Lung (tissue), 16 donors: Measurements from ENCODE around the gene CHPT1. TPM values are rescaled to one million over a fixed set of nuclear protein-coding genes. Genes with fewer than 3 reads are reported as not detected.

Source experiments
- ATAC-seq: fragments of 200-7000 bp; cut with Tn5 transposase; one replicate; pipeline ENCODE4 v1.9.1; 2020; ENCODE audit warnings: moderate number of reproducible peaks; ENCODE audit not compliant: insufficient read depth, low FRiP score
- DNase-seq, 3 donors: peaks; one replicate each; pipeline ENCODE4 v3.0.0-alpha.2; 2013 to 2017
- H3K27ac ChIP-seq, 2 donors: one replicate each; pipeline ENCODE4 v1.5.1; 2013; ENCODE audit warnings: mild to moderate bottlenecking in 2 of 2, moderate library complexity in 2 of 2, control low read depth in 1 of 2, inconsistent platforms in 1 of 2, low read depth in 1 of 2, low read length in 1 of 2
- H3K27me3 ChIP-seq, 3 donors: one replicate each; pipeline ENCODE4 v1.5.1; 2013; ENCODE audit warnings: low read length in 2 of 3; ENCODE audit not compliant: control insufficient read depth in 3 of 3, insufficient read depth in 3 of 3
- H3K36me3 ChIP-seq, 4 donors: one replicate each; pipeline ENCODE4 v1.5.1; 2013; ENCODE audit warnings: low read length in 4 of 4, mild to moderate bottlenecking in 1 of 4, moderate library complexity in 1 of 4; ENCODE audit not compliant: control insufficient read depth in 4 of 4, insufficient read depth in 4 of 4
- H3K4me1 ChIP-seq, 5 donors: one replicate each; pipeline ENCODE4 v1.5.1; 2013; ENCODE audit warnings: low read length in 5 of 5, mild to moderate bottlenecking in 2 of 5, moderate library complexity in 1 of 5; ENCODE audit not compliant: control insufficient read depth in 5 of 5, insufficient read depth in 5 of 5
- H3K4me3 ChIP-seq: one replicate; pipeline ENCODE4 v1.5.1; 2013; ENCODE audit warnings: mild to moderate bottlenecking, control low read depth, moderate library complexity
- H3K9ac ChIP-seq, 2 donors: one replicate each; pipeline ENCODE4 v1.5.1; 2013; ENCODE audit warnings: low read length in 2 of 2, control low read depth in 1 of 2; ENCODE audit not compliant: insufficient read depth in 1 of 2
- H3K9me3 ChIP-seq, 4 donors: one replicate each; pipeline ENCODE4 v1.5.1; 2013; ENCODE audit warnings: low read length in 3 of 4, mild to moderate bottlenecking in 1 of 4, moderate library complexity in 1 of 4; ENCODE audit not compliant: control insufficient read depth in 4 of 4, insufficient read depth in 3 of 4
- CTCF ChIP-seq: IDR thresholded peaks from 2 replicates; pipeline ENCODE4 v1.5.1; 2012; ENCODE audit warnings: mild to moderate bottlenecking; ENCODE audit errors: control extremely low read depth, extremely low read depth
- WGBS, 2 donors: extraction: QIAGEN DNeasy Blood & Tissue Kit; methylation state at CpG; one replicate each; pipeline ENCODE4 v1.1.7; 2013; 5-methylcytosine and 5-hydroxymethylcytosine counted together
- long read RNA-seq, 5 donors: transcript quantifications; one replicate each; lab custom pipeline, GENCODE V29; 2026
- polyA plus RNA-seq, 2 donors: library from polyadenylated mRNA; stranded (reverse); fragments of 200-250 nt; gene quantifications; one replicate each; pipeline ENCODE4 v1.2.1, GENCODE V29; 2013
- total RNA-seq, 2 donors: library from RNA; depleted of rRNA in 1 of 2; stranded (reverse); fragments of >200 nt in 1 of 2; gene quantifications; one replicate each; pipeline ENCODE4 v1.2.1, GENCODE V29; 2014 to 2021
- donor health status: control.
- donor health status: control.
- donor health status: Bipolar disorder and iron deficiency.
- donor health status: healthy.
- donor health status: DM: yes; HTN: yes; CAD: no.

CHPT1 gene
- total RNA-seq, result 10 to 100 TPM; 34.4 to 48.1 TPM
- polyA plus RNA-seq, result 10 to 100 TPM; 25.1 to 60.9 TPM
- long read RNA-seq, donor 1, transcript CHPT1-201 (9 exons, 1,585 nt), result major isoform, 6 of 10 reads
- long read RNA-seq, donor 1, partial matches to known transcripts, result 0 of 10 reads
- long read RNA-seq, donor 1, other reads (novel, unspliced or antisense), result 0 of 10 reads
- long read RNA-seq, donor 2, transcript CHPT1-201 (9 exons, 1,585 nt), result major isoform, 6 of 6 reads
- long read RNA-seq, donor 2, partial matches to known transcripts, result 0 of 6 reads
- long read RNA-seq, donor 2, other reads (novel, unspliced or antisense), result 0 of 6 reads
- long read RNA-seq, donor 3, transcript CHPT1-201 (9 exons, 1,585 nt), result major isoform, 7 of 8 reads
- long read RNA-seq, donor 3, partial matches to known transcripts, result 0 of 8 reads
- long read RNA-seq, donor 3, other reads (novel, unspliced or antisense), result 0 of 8 reads
- long read RNA-seq, donor 4, partial matches to known transcripts, result 0 of 4 reads
- long read RNA-seq, donor 4, other reads (novel, unspliced or antisense), result 0 of 4 reads
- long read RNA-seq, donor 5, transcript CHPT1-201 (9 exons, 1,585 nt), result major isoform, 10 of 11 reads
- long read RNA-seq, donor 5, partial matches to known transcripts, result 0 of 11 reads
- long read RNA-seq, donor 5, other reads (novel, unspliced or antisense), result 0 of 11 reads

DNA sequence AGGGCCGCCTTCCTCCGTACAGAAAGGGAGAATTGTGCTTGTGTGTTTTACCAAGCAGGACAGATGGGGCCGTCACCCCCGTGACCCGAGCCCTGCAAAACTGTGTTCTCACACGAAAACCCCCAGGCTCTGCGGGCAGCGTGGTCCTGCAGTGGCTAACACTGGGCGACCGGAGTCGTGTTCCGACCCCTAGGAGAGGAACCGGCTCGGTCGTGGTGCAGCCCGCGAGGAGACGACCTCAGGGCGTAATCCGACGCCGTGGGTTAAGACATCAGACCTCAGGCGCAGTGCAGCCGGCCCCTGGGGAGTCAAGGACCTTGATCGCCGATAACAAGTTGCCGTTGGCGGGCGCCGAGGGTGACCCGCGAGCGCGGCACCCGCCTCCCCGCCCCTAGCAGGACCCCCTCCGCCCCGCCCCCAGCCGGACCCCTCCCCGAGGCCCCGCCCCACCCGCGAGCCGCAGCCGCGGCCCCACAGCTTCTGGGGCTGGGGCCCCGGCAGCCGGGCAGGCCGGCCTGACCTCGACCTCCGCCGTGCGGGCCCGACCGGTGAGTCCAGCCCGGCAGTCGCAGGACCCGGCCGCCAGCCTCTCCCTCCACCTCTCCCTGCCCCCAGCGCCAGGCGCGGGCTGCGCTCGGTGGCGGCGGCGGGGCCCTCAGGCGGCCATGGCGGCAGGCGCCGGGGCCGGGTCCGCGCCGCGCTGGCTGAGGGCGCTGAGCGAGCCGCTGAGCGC lies at the start of gene CHPT1:
TSS of gene CHPT1 (plus strand) at position 444 of the 733 bp plus-strand sequence. CDS start at position 666, 222 bp downstream.
- no peaks in the 10 kb centered on the region for H3K36me3 ChIP-seq
- H3K9me3 ChIP-seq, result no peaks in the 10 kb centered on the region
- H3K4me3 ChIP-seq, result peak within 1 kb of the TSS; percentile 99
- H3K4me1 ChIP-seq, result peaks cover 5 to 28% (median 7%) of the 10 kb centered on the region in 5 donors
- ATAC-seq, result peak; percentile 63
- no peak for TF ChIP-seq CTCF
- peak within 1 kb of the TSS; percentile 97 to 100 for H3K27ac ChIP-seq
- H3K9ac ChIP-seq, result peak within 1 kb of the TSS; percentile 39 to 42
- 1% methylated on average over 29 to 80 of the region's 80 CpGs for WGBS, 2 donors
- DNase-seq, result peak; percentile 54 to 75 (median 59)
- peaks cover 0 to 2% (median 0%) of the 10 kb centered on the region in 3 donors for H3K27me3 ChIP-seq

- DNase-seq (no peak), ATAC-seq (no peak)
- TF ChIP-seq CTCF, result no peak
- H3K27me3 ChIP-seq, result peaks cover 0 to 4% (median 2%) of the 10 kb centered on the region in 3 donors
- no peak overlapping the region for H3K9ac ChIP-seq
- H3K9me3 ChIP-seq, result no peaks in the 10 kb centered on the region
- no peak overlapping the region for H3K27ac ChIP-seq
- no peaks in the 10 kb centered on the region for H3K36me3 ChIP-seq
- H3K4me1 ChIP-seq, result peaks cover 0 to 2% (median 0%) of the 10 kb centered on the region in 5 donors
- H3K4me3 ChIP-seq, result no peak overlapping the region
- WGBS, 2 donors, result 84 to 90% methylated on average over 2 of the region's 2 CpGs
Observed at GRCh38 chr12:101647711-101648110, 49.7 kb upstream of the CHPT1 start.

DNA sequence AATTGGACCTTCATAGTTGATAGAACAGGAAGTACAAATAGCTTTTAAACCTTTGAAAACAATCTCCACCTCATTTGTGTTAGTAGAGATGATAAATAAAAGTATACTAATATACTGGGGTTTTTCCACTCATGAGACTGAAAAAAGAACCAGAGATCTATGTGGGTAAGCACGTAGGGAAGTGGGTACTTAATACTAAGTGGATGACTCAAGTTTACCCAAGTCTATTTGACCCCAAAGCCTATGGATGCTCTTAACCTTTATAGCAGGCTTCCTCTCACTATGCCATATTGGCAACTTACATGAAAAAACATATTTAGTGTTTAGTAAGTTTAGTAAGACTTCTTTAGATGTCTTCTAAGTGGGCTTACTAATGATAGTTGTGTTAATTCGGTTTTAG lies 49.2 kb upstream of the CHPT1 start:
- H3K4me1 ChIP-seq, result peaks cover 0 to 2% (median 0%) of the 10 kb centered on the region in 5 donors
- DNase-seq (no peak), ATAC-seq (peak; percentile 58)
- no peak overlapping the region for H3K9ac ChIP-seq
- H3K4me3 ChIP-seq, result no peak overlapping the region
- no peaks in the 10 kb centered on the region for H3K36me3 ChIP-seq
- peaks cover 0 to 2% (median 0%) of the 10 kb centered on the region in 3 donors for H3K27me3 ChIP-seq
- H3K9me3 ChIP-seq, result no peaks in the 10 kb centered on the region
- no peak overlapping the region for H3K27ac ChIP-seq
- no peak for TF ChIP-seq CTCF
- 52 to 70% methylated on average over 2 of the region's 2 CpGs for WGBS, 2 donors
